Bronchial epithelial cell (primary cell): ENCODE data around the gene FPR3. TPM values are rescaled to one million over a fixed set of nuclear protein-coding genes. Genes with fewer than 3 reads are reported as not detected.

Experiments
- DNase-seq: peaks from one replicate; pipeline ENCODE4 v3.0.0-alpha.2; 2010; ENCODE audit warnings: low read depth
- FAIRE-seq: peaks from 2 replicates; lab custom pipeline; 2011; peaks lifted over from hg19 to GRCh38; lab: Jason Lieb, UNC
- H3K27me3 ChIP-seq: 2 replicates; pipeline ENCODE4 v1.5.1; 2011; ENCODE audit warnings: low read length; ENCODE audit not compliant: control insufficient read depth, insufficient read depth
- H3K36me3 ChIP-seq: 2 replicates; pipeline ENCODE4 v1.5.1; 2011; ENCODE audit warnings: low read length; ENCODE audit not compliant: control insufficient read depth, insufficient read depth
- H3K4me3 ChIP-seq: 2 replicates; pipeline ENCODE4 v1.5.1; 2011; ENCODE audit warnings: mild to moderate bottlenecking, low read depth, low read length, control low read depth
- total RNA-seq: library from RNA; depleted of rRNA; stranded (reverse); fragments of >200 nt; gene quantifications from 2 replicates; pipeline ENCODE4 v1.2.1, GENCODE V29; 2014
- TF ChIP-seq, protein P1 (sequence below): IDR thresholded peaks from 2 replicates; pipeline ENCODE4 v1.5.1; 2011; ENCODE audit warnings: mild to moderate bottlenecking, moderate library complexity, low read length, control low read depth, inconsistent platforms; ENCODE audit not compliant: insufficient read depth, severe bottlenecking

FPR3 gene
- total RNA-seq, 1 donor from 2014 or later: not detected

DNA sequence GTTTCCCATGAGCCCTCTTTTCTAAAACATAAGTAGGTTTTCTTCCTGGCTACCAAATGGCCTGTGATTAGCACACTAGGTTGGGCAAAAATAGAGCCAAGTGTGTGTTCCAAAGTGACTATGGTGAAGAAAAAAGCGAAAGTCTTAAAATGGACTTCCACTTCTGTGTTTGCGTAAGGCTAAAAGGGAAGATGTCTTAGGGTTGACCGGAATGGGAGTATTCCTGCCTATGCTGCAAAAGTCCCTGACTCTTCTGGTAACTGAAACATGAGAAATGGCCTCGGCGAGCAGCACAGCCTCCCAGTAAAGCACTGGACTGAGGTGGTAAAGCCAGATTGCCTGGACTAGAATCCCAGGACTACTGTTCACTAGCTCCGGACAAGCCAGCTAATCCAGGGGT, 40.8 kb upstream of the FPR3 start:
- Histone ChIP-seq H3K4me3 (no peak overlapping the region), H3K27me3 (no peaks in the 10 kb centered on the region), H3K36me3 (no peaks in the 10 kb centered on the region)
- DNase-seq (no peak), FAIRE-seq (no peak)
- TF ChIP-seq, protein P1, sequence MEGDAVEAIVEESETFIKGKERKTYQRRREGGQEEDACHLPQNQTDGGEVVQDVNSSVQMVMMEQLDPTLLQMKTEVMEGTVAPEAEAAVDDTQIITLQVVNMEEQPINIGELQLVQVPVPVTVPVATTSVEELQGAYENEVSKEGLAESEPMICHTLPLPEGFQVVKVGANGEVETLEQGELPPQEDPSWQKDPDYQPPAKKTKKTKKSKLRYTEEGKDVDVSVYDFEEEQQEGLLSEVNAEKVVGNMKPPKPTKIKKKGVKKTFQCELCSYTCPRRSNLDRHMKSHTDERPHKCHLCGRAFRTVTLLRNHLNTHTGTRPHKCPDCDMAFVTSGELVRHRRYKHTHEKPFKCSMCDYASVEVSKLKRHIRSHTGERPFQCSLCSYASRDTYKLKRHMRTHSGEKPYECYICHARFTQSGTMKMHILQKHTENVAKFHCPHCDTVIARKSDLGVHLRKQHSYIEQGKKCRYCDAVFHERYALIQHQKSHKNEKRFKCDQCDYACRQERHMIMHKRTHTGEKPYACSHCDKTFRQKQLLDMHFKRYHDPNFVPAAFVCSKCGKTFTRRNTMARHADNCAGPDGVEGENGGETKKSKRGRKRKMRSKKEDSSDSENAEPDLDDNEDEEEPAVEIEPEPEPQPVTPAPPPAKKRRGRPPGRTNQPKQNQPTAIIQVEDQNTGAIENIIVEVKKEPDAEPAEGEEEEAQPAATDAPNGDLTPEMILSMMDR: no peak

GRCh38 chr19:51754770-51755169, 40.2 kb upstream of the FPR3 start:
- no peak for FAIRE-seq
- Histone ChIP-seq H3K27me3 (no peaks in the 10 kb centered on the region), H3K4me3 (no peak overlapping the region), H3K36me3 (no peaks in the 10 kb centered on the region)
- no peak for DNase-seq
- TF ChIP-seq, protein P1: no peak

DNA sequence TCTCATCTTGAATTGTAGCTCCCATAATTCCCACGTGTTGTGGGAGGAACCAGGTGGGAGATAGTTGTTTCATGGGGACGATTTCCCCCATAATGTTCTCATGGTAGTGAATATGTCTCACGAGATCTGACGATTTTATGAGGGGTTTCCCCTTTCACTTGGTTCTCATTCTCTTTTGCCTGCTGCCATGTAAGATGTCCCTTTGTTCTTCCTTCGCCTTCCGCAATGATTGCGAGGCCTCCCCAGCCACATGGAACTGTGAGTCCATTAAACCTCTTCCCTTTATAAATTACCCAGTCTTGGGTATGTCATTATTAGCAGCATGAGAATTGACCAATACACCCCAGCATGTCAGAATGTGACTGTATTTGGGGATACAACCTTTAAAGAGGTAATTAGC, 39.4 kb upstream of the FPR3 start:
- Histone ChIP-seq H3K27me3 (no peaks in the 10 kb centered on the region), H3K36me3 (no peaks in the 10 kb centered on the region), H3K4me3 (no peak overlapping the region)
- FAIRE-seq (no peak), DNase-seq (no peak)
- TF ChIP-seq, protein P1: no peak

- no peaks in the 10 kb centered on the region for H3K36me3 ChIP-seq
- H3K27me3 ChIP-seq: no peaks in the 10 kb centered on the region
- TF ChIP-seq, protein P1: no peak
- FAIRE-seq (no peak), DNase-seq (no peak)
- H3K4me3 ChIP-seq: no peak within 1 kb of the TSS
Measured at GRCh38 chr19:51760697-51761356, 34.1 kb upstream of the FPR3 start, which contains the start of gene FPR2. FPR2 (plus strand) TSS chr19:51761180; CDS start chr19:51768659, 7,479 bp downstream.

DNA sequence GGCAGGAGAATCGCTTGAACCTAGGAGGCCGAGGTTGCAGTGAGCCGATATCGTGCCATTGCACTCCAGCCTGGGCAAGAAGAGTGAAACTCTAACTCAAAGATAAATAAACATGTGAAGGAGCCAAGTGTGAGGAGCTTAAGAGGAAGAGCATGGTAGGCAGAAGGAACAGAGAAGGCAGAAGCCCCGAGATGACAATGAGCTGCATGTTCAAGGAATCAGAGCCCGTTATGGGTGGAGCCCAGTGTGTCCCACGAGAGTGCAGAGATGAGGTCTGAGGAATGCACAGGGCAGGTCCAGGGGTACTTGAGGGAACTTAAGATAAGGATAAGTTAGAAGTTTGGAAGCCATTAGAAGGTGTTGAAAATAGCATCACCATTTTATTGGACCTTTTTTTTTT, 33.3 kb upstream of the FPR3 start:
- TF ChIP-seq, protein P1: no peak
- FAIRE-seq: no peak

DNA sequence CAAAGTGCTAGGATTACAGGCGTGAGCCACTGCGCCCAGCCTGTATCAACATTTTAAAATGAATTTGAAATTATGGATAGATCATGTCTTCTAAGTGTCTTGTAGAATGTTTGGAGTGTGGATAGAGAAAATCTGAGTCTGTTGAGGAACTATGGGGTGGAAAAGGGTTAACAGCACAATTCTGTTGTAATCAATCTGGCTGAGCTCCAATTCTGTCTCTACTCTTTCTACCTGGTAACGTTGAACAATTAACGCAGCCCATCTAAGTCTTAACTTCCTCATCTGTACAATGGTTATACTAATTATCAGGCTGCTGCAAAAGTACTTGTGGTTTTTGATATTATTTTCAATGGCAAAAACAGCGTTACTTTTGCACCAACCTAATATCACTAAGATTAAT, 29.9 kb upstream of the FPR3 start:
- TF ChIP-seq, protein P1: no peak
- FAIRE-seq: no peak
- no peaks in the 10 kb centered on the region for H3K36me3 ChIP-seq
- H3K27me3 ChIP-seq: no peaks in the 10 kb centered on the region
- DNase-seq: no peak
- H3K4me3 ChIP-seq: no peak overlapping the region

More for the DNA sequence above, 33.3 kb upstream of the FPR3 start:
- DNase-seq: no peak
- H3K27me3 ChIP-seq: no peaks in the 10 kb centered on the region
- no peaks in the 10 kb centered on the region for H3K36me3 ChIP-seq
- no peak overlapping the region for H3K4me3 ChIP-seq
